Fibroblast of skin of right biceps (primary cell): ENCODE results near the gene TTC31.

Experiments
- DNase-seq: peaks from one replicate; pipeline ENCODE4 v3.0.0-alpha.2; 2013

The TTC31 gene

DNA sequence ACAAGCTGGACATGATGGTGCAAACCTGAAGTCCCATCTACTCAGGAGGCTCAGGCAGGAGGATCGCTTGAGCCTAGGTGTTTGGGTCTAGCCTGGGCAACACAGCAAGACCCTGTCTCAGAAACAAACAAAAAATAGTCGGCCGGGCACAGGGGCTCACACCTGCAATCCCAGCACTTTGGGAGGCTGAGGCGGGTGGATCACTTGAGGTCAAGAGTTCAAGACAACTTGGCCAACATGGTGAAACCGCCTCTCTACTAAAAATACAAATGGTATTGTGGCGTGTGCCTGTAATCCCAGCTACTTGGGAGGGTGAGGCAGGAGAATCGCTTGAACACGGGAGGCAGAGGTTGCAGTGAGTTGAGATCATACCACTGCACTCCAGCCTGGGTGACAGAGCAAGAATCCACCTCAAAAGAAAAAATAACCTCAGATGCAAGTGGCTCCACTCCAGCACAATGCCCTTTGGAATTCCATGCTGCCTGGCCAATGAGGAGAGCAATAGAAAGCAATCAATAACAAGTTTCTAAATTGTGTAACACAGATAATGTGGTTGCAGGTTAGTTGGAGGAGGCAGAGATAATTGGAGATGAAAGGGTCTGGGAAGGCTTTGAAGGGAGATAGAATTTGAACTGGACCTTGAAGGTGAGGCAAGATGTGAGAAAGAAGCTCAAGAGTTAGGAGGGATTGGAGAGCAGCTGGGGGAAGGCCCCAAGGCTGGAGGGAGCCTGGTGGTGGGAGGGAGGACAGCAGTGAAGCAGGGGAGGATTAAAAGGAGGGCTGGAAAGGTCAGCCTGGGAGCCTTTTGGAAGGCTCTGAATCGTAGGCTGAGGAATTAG is 6.0 kb downstream of the TTC31 start:
- DNase-seq, result no peak

GRCh38 chr2:74489906-74490305 is 7.0 kb downstream of the TTC31 start:
- DNase-seq, result no peak

DNA sequence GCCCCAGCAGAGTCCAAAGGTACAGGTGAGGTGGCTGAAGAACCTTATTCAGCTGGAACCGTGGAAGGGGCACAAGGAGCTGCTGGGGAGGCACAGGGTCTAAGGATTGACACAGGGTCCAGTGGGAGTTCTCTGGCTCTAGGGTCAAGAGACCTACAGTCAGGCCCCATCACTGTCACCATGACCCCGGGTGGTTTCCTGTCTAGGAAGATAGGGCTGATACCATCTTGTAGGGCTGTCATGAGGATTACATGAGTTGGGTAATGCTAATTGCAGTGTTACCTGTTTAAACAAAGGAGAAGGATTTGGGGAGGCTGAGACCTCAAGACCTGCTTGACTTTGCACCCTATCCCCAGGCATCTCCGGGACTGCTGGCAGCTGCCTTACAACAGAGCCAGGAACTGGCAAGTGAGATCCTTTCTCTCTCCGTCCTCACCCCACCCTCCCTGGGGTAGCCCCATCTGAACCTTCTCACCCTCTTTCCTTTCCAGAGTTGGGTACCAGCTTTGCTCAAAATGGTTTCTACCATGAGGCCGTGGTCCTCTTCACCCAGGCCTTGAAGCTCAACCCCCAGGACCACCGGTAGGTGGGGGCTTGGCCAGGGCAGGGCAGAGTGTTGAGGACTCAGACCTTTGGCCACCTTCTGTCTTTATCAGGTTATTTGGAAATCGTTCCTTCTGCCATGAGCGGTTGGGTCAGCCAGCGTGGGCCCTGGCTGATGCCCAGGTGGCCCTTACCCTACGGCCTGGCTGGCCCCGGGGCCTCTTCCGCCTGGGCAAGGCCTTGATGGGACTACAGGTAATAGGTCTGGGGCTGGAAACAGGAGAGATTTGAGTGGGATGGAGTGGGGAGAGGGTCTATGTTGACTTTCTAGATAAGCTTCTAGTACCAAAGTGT is 9.0 kb downstream of the TTC31 start:
- DNase-seq, result no peak

- DNase-seq, result no peak
Observed at GRCh38 chr2:74493546-74493945, 10.7 kb downstream of the TTC31 start.

GRCh38 chr2:74495440-74495839 is 12.6 kb downstream of the TTC31 start:
- DNase-seq, result no peak

DNA sequence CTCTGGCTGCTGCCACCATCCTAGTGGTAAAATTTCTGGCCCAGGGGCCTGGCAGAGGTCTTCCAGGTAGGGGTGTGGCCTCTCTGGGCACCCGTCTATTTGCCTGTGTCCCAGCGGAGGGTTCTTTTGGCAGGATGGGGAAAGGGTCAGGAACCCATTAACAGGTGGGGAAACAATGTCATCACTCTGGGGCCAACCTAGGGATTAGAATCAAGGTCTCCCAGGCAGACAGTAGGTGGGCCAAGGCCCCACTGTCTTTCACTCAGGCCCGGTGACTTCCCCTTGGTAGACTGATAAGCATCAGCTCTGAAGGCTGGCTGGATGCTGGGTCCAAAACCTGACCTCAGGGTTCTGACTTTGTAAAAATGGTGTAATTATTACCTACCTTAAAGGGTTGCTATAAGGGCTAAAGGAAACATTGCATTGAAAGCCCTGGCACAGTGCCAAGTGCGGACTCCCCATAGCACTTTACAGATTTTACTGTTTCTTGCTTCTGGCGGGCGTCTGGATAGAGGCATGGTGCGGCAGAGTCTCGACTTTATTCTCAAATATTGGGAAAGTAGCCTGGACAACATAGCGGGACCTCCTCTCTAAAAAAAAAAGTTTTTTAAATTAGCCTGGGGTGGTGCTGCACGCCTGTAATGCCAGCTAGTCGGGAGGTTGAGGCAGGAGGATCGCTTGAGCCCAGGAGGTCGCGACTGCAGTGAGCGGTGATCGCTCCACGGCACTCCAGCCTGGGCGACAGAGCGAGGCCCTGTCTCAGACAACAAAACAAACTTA is 14.3 kb downstream of the TTC31 start:
- no peak for DNase-seq

GRCh38 chr2:74497777-74498499 is 15.1 kb downstream of the TTC31 start:
- DNase-seq, result no peak

DNA sequence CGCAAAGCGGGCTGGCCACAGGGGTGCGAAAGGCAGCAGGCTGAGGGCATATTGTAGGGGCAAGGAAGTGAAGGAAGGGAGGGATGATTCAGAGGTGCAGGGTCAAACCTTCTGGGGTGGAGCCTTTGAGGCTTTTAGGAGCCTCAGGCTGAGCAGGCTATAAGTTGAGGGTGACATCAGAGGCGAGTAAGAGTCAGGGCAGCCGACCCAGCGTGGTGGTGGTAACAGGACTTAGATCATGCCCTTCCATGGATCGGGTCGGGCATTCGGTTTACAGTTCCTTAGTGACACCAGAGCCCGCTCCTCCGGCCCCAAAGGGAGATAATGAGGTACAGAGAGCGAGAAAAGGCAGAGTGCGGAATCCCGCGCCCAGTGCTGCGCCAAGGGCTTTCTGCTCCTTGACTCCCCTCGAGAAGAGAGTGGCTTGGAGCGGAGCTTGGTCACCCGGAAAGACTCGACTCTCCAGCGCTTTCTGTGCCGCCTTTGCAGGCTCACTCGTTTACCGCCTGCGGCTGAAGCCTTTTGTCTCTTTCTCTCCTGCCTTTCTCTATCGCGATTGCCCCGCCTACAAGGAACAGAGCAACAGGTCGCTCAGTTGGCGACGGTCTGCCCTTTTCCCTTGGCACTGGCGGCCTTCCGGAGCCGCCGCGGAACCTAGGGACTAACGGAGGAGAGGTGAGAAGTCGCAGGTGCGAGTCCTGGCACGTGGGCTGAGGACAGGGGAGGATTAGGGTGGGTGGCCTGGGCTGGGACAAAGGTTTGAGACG is 15.8 kb downstream of the TTC31 start:
- no peak for DNase-seq

GRCh38 chr2:74499267-74499939 is 16.5 kb downstream of the TTC31 start, which contains the start of gene LBX2:
TSS of gene LBX2 (minus strand) at chr2:74499603. CDS start at chr2:74499537, 66 bp downstream.
- no peak for DNase-seq

DNA sequence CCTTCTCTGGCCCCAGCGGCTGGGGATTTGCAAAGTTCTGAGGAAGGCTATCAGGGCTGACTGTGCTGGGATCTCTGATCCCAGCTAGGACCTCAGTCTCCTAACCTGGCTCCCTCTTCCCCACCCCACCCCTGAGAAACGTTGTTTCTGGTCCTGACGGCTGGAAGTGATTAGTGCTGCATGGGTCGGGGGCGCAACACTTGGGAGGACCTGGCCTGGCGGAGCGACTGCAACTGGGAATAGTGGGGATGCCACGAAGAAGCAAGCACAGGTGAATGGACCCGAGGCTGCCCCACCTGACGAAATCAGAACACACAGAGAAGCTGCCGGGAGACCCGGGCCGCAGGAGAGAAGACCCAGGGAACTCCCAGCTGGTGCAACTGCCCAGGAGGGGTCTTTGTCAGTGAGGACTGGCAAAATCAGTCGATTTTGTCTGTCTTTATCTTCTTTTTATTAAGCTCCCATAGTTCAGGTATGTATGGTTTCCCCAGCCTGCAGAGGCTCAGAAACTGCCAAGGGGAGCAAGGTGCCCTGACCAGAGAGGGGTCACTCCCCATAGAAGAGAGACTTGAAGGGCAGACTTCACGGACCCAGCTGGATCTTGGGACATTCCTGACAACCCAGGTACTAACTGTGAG is 17.2 kb downstream of the TTC31 start:
- DNase-seq, result no peak

- DNase-seq, result no peak
Observed at GRCh38 chr2:74500578-74500946, 17.7 kb downstream of the TTC31 start.

- DNase-seq, result no peak
Observed at GRCh38 chr2:74501335-74502071, 18.6 kb downstream of the TTC31 start.

DNA sequence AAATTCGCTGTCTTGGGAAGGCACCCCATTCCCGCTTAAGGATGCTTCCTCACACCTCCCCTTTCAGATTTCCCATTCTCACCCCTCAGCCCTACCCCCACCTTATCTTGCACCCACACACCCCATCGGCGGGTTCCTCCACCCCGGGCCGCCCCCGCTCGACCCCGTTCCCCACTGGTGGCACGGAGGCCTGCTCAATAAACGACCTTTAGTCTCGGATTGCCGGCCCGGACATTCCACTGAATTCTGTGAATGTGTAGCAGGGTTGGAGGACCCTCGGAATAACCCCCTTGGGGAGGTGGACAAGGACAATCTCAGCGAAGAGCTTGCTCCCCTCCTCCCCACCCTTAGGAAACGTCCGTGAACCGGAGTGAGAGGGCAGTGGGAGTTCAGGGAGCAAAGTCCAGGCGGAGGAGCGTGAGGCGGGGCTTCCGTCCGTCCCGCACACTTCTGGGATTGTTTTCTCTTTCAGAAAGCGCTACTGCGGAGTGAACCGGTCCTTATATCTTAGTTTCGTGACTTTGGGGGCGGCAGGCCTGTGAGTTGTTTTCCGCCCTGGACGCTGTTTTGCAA is 19.4 kb downstream of the TTC31 start:
- DNase-seq, result no peak

DNA sequence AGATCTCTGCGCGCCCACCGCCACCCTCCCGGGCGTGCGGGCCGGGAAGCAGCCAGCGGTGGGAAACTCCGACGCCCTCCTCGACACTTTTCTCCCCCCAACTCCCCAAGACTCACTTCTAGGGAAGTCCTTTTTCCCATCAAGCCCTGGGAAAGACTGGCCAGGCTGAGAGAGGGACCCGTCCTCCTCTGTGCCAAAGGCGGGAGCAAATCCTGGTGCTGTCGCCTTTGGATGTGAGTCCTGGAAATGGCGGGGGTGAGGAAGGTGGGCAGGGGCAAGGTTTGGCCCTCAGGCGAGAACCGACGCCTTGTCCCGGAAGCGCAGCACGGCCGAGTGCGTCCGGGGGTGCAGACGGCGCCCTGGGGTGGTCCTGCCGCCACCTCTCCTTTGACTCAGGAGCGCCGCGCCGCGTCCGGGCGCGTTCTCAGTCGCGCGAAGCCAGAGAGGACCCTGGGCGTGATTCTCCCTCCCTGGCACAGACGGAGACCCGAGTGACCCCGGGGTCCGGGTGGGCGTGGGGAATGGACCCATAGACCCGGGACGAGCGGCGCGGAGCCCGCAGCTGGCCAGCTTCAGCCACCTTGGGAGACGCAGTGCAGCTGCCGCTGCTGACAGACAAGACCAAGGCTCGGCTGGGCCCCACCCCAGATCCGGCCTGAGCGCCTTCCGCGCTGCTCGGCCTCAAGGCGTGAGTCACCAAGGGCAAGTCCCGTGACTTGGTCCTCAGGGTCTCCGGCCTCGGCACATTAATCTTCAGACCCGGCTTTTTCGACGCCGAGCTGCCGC is 20.0 kb downstream of the TTC31 start:
- DNase-seq, result peak; percentile 77

DNA sequence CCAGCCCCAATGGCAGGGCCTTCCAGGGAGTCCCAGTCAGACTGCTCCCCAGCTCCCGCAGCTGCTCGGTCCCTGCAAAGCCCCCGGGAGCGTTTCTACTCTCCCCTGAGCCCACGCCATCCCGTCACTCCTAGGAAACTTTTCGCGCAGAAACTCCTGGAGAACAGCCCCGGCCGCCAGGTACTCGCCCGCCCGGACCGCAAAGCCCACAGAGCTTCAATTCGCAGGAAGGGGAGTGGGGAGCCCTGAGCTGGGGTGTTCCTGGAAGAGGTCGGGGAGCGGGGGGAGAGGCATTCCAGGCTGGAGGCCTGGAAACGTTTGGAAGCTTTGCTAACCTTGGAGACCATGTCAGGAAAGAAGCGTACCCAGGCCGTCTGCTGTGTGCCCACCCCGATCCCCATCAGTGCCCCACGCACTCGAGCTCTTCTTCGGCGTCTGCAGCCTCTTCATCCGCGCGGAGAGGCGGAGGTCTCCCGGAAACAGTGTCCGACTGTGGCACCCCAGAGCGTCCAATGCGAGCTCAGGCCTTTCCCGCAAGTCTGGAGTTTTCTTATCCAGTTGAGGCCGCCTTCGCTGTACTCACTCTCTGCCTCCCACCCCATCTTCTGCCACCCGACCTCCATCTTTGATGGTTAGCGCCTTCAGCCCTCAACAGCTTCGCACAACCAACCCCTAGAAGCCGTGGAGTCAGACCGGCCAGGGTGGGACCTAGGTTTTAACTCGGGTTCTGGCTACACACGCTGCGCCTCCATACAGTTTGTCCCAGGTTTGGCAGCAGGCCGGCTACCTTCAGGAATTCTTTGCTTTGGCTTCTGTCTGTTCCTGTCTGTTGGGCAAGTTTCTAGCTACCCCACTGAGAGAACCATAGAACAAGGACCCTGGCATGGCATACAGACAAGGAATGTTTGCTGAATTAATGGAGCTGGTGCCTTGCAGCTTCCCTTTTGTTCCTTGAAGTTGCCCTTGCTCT is 20.9 kb downstream of the TTC31 start:
- DNase-seq, result no peak

- no peak for DNase-seq
Observed at GRCh38 chr2:74504591-74504990, 21.7 kb downstream of the TTC31 start.
